Caco-2 (cell line): Measurements from ENCODE around the gene SLC27A3. TPM values are rescaled to one million over a fixed set of nuclear protein-coding genes. Genes with fewer than 3 reads are reported as not detected.

Experiments
- BruUV-seq: library from RNA; stranded (reverse); fragments of 400-500 nt; replicated peaks from 2 replicates; lab custom pipeline; 2021; lab: Mats Ljungman, UMichigan
- CTCF ChIA-PET: fragments of 300-600 bp; sonication (Branson Sonifier 250); formaldehyde crosslinking; loops from one replicate; lab custom pipeline; 2022; ENCODE audit warnings: antibody characterized with exemption; lab: Charles Lee
- POLR2A ChIA-PET: fragments of 300-600 bp; sonication (Branson Sonifier 250); formaldehyde crosslinking; loops from one replicate; lab custom pipeline; 2022; ENCODE audit warnings: antibody characterized with exemption; lab: Charles Lee
- DNase-seq, 2 experiments: peaks; one replicate each; pipeline versions ENCODE4 v3.0.0 to v3.0.0-alpha.2; 2020 to 2022
- H3K27me3 ChIP-seq: replicated peaks from 2 replicates; pipeline ENCODE4 v1.6.0; 2011; ENCODE audit warnings: low read length; ENCODE audit not compliant: control insufficient read depth, insufficient read depth
- H3K36me3 ChIP-seq: 2 replicates; pipeline ENCODE4 v1.5.1; 2011; ENCODE audit warnings: low read length; ENCODE audit not compliant: control insufficient read depth, insufficient read depth
- H3K4me1 ChIP-seq: fragments of 250-450 bp; sonication (Bioruptor Pico); 2 replicates; pipeline ENCODE4 v1.5.1; 2020; ENCODE audit warnings: mild to moderate bottlenecking
- H3K4me3 ChIP-seq: 2 replicates; pipeline ENCODE4 v1.5.1; 2011; ENCODE audit warnings: low read depth, mild to moderate bottlenecking, control low read depth, low read length
- H3K9me3 ChIP-seq: fragments of 250-450 bp; sonication (Bioruptor Pico); 2 replicates; pipeline ENCODE4 v1.5.1; 2020; ENCODE audit warnings: mild to moderate bottlenecking, moderate library complexity
- H3K27ac Mint-ChIP-seq: one replicate; pipeline ENCODE4 v1.8.0; 2022; ENCODE audit warnings: mixed read lengths; ENCODE audit not compliant: unreplicated experiment
- H3K27me3 Mint-ChIP-seq: one replicate; pipeline ENCODE4 v1.8.0; 2022; ENCODE audit warnings: mixed read lengths; ENCODE audit not compliant: insufficient read depth, unreplicated experiment
- H3K36me3 Mint-ChIP-seq: one replicate; pipeline ENCODE4 v1.8.0; 2022; ENCODE audit warnings: mild to moderate bottlenecking, mixed read lengths; ENCODE audit not compliant: insufficient read depth, unreplicated experiment
- H3K4me1 Mint-ChIP-seq: one replicate; pipeline ENCODE4 v1.8.0; 2022; ENCODE audit warnings: low read depth, mixed read lengths; ENCODE audit not compliant: unreplicated experiment
- H3K4me3 Mint-ChIP-seq: one replicate; pipeline ENCODE4 v1.8.0; 2022; ENCODE audit warnings: mild to moderate bottlenecking, moderate library complexity, mixed read lengths; ENCODE audit not compliant: unreplicated experiment
- H3K9me3 Mint-ChIP-seq: one replicate; pipeline ENCODE4 v1.8.0; 2022; ENCODE audit warnings: mixed read lengths; ENCODE audit not compliant: unreplicated experiment
- intact Hi-C: fragments of 100-400 bp; cut with micrococcal nuclease; formaldehyde crosslinking; loops from one replicate; pipeline ENCODE4 v1.10.0; 2022; ENCODE audit not compliant: unreplicated experiment
- total RNA-seq: library from RNA; stranded (reverse); gene quantifications from 2 replicates; pipeline ENCODE4 v1.2.3, GENCODE V29; 2022
- TF ChIP-seq, protein P1 (sequence below), 2 experiments: fragments of 200-600 bp in 1 of 2; IDR thresholded peaks; 1 replicate in 1 of 2; 2 replicates in 1 of 2; pipeline versions ENCODE4 v1.5.1 to v1.8.0; 2011 to 2022; ENCODE audit warnings: antibody characterized with exemption in 1 of 2, control low read depth in 1 of 2, inconsistent platforms in 1 of 2, low read depth in 1 of 2, low read length in 1 of 2, mild to moderate bottlenecking in 1 of 2, moderate library complexity in 1 of 2; ENCODE audit not compliant: insufficient read depth in 1 of 2, severe bottlenecking in 1 of 2, unreplicated experiment in 1 of 2

SLC27A3 gene
- total RNA-seq, 1 experiment from 2014 or later: 22.8 TPM

DNA sequence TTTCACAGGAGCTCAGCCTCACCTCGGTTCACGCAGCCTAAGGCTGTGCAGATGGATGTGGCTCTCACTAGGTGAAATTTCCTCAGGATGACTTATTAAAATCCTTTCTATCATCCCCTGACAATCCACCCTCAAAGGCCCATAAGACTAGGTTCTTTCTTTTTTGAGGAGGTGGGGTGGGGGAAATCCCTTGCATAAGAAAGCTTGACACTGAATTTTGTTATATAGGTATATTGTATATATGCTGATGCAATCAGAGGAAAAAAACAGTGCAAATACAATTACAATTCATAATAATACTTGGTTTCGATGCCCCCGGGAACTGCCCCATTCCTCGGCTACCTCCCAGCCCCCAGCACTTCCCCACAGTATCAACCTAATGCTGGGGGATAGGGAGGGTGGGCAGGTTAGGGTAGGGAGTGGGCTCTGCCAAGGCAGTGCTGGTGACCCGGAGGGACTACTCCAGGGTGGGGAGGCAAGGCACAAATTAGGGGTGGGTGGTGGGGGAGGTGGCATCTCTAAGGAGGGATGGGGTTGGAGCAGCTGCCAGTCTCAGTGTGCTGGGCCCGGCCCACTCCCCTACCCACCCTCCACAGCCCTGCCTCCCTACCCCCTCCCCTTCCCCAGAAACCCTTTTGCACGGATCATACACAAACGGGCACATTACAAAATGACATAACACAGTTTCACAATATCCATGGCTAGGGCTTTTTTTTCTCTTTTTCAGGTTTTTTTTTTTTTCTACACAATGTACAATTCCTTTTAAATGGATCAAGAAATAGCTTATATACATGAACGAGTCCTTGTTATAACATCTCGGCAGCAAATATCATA lies 30.9 kb downstream of the SLC27A3 start:
- H3K4me1 ChIP-seq: no peaks in the 10 kb centered on the region
- peaks cover 49% of the 10 kb centered on the region for H3K36me3 Mint-ChIP-seq
- H3K27me3 ChIP-seq: no peaks in the 10 kb centered on the region
- no peak overlapping the region for H3K4me3 ChIP-seq
- BruUV-seq: no TSS peak
- no peaks in the 10 kb centered on the region for H3K9me3 ChIP-seq
- H3K4me1 Mint-ChIP-seq: no peaks in the 10 kb centered on the region
- POLR2A ChIA-PET: no interaction called here
- intact Hi-C loops: no loop called here
- H3K27me3 Mint-ChIP-seq: no peaks in the 10 kb centered on the region
- no peak for DNase-seq
- no peak overlapping the region for H3K27ac Mint-ChIP-seq
- CTCF ChIA-PET: no interaction called here
- no peak overlapping the region for H3K4me3 Mint-ChIP-seq
- H3K9me3 Mint-ChIP-seq: no peaks in the 10 kb centered on the region
- TF ChIP-seq, protein P1, sequence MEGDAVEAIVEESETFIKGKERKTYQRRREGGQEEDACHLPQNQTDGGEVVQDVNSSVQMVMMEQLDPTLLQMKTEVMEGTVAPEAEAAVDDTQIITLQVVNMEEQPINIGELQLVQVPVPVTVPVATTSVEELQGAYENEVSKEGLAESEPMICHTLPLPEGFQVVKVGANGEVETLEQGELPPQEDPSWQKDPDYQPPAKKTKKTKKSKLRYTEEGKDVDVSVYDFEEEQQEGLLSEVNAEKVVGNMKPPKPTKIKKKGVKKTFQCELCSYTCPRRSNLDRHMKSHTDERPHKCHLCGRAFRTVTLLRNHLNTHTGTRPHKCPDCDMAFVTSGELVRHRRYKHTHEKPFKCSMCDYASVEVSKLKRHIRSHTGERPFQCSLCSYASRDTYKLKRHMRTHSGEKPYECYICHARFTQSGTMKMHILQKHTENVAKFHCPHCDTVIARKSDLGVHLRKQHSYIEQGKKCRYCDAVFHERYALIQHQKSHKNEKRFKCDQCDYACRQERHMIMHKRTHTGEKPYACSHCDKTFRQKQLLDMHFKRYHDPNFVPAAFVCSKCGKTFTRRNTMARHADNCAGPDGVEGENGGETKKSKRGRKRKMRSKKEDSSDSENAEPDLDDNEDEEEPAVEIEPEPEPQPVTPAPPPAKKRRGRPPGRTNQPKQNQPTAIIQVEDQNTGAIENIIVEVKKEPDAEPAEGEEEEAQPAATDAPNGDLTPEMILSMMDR (IDR thresholded peaks at IDR 0.05; ENCODE audit: insufficient read depth in 1 of 2, low read depth in 1 of 2, low read length in 1 of 2, severe bottlenecking in 1 of 2, unreplicated experiment in 1 of 2): no peak
- no peaks in the 10 kb centered on the region for H3K36me3 ChIP-seq

DNA sequence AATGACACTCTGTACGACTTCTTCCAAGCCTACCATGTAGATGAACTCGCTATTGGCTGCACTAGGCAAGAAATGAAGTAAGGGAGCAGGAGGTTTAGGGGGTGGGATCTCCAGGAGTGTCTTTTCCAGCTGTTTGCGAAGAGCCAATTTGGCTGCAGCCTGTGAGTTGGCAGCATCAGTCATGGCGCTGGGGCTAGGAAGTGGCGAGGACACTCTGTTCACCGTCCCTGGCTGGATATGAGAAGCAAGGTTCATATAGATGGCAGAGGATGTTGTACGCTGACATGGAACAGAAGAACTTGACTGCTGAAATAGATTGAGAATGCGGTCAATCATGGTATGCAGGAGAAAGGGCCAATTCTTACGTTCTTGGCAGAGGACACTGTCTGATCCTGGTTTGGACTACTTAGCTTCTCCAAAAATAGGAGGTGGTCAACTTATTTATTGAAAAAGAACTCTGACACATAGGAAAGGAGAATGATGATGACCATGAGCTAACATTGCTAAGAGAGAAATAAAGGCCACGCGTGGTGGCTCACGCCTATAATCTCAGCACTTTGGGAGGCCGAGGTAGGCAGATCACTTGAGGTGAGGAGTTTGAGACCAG lies 41.2 kb downstream of the SLC27A3 start:
- no peak overlapping the region for H3K4me3 Mint-ChIP-seq
- Histone ChIP-seq H3K36me3 (peaks cover 2% of the 10 kb centered on the region), H3K27me3 (no peaks in the 10 kb centered on the region), H3K4me3 (no peak overlapping the region), H3K9me3 (no peaks in the 10 kb centered on the region), H3K4me1 (no peaks in the 10 kb centered on the region)
- intact Hi-C loops: no loop called here
- H3K36me3 Mint-ChIP-seq: peaks cover 73% of the 10 kb centered on the region
- ChIA-PET CTCF (interaction anchor here (1.0 kb wide), 1 partner anchor 170 kb away, joined by 3 read pairs; the partner anchor contains the start of gene RAB13), POLR2A (no interaction called here)
- H3K4me1 Mint-ChIP-seq: no peaks in the 10 kb centered on the region
- no TSS peak for BruUV-seq
- TF ChIP-seq, protein P1 (IDR thresholded peaks at IDR 0.05; ENCODE audit: insufficient read depth in 1 of 2, low read depth in 1 of 2, low read length in 1 of 2, severe bottlenecking in 1 of 2, unreplicated experiment in 1 of 2): no peak
- no peaks in the 10 kb centered on the region for H3K27me3 Mint-ChIP-seq
- no peak for DNase-seq
- no peaks in the 10 kb centered on the region for H3K9me3 Mint-ChIP-seq
- no peak overlapping the region for H3K27ac Mint-ChIP-seq

DNA sequence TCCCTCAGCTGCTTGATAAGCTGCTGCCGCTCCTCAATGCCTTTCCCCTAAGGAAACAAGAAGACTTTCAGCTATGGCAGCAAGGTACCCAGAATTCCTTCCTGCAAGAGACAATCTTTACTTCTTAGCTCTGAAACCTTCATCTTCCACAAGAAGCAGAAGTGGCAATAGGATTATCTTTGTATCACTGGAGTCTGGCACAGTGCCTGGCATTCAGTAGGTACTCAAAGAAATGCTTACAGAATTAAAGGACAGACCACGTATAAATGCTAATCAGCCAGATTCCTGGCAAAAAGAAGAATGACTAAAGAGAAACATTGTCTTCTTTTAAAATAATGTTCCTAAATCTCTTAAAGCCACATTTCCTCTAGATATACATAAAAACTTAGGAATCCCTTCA lies 43.7 kb downstream of the SLC27A3 start:
- Mint-ChIP-seq H3K4me3 (no peak overlapping the region), H3K4me1 (no peaks in the 10 kb centered on the region), H3K27me3 (no peaks in the 10 kb centered on the region), H3K9me3 (no peaks in the 10 kb centered on the region), H3K36me3 (peaks cover 60% of the 10 kb centered on the region), H3K27ac (no peak overlapping the region)
- ChIA-PET CTCF (no interaction called here), POLR2A (no interaction called here)
- H3K4me3 ChIP-seq: no peak overlapping the region
- H3K36me3 ChIP-seq: peaks cover 2% of the 10 kb centered on the region
- no peaks in the 10 kb centered on the region for H3K9me3 ChIP-seq
- DNase-seq: no peak
- intact Hi-C loops: no loop called here
- no TSS peak for BruUV-seq
- H3K4me1 ChIP-seq: no peaks in the 10 kb centered on the region
- TF ChIP-seq, protein P1 (IDR thresholded peaks at IDR 0.05; ENCODE audit: insufficient read depth in 1 of 2, low read depth in 1 of 2, low read length in 1 of 2, severe bottlenecking in 1 of 2, unreplicated experiment in 1 of 2): no peak
- no peaks in the 10 kb centered on the region for H3K27me3 ChIP-seq
